ACC112 (cell line): ENCODE results near the gene NPAS2.

Experiments
- H2AFZ ChIP-seq: fragments of 200-600 bp; sonication (generic); one replicate; pipeline ENCODE4 v1.6.0; 2017; ENCODE audit warnings: antibody characterized with exemption, low read length; ENCODE audit not compliant: unreplicated experiment
- H3K27ac ChIP-seq: fragments of 200-600 bp; sonication (generic); 2 replicates; pipeline ENCODE4 v1.5.1; 2014; ENCODE audit warnings: low read depth, mild to moderate bottlenecking, antibody characterized with exemption, low read length, moderate library complexity
- H3K27me3 ChIP-seq: fragments of 200-600 bp; sonication (generic); 2 replicates; pipeline ENCODE4 v1.6.1; 2014; ENCODE audit warnings: mild to moderate bottlenecking, antibody characterized with exemption, low read length, moderate library complexity, mixed read lengths; ENCODE audit not compliant: insufficient read depth
- H3K36me3 ChIP-seq: fragments of 200-600 bp; sonication (generic); 2 replicates; pipeline ENCODE4 v1.6.1; 2016; ENCODE audit warnings: mild to moderate bottlenecking, antibody characterized with exemption, low read length, moderate library complexity, mixed read lengths; ENCODE audit not compliant: insufficient read depth
- H3K4me1 ChIP-seq: fragments of 200-600 bp; sonication (generic); one replicate; pipeline ENCODE4 v1.6.1; 2016; ENCODE audit warnings: low read length, mixed read lengths; ENCODE audit not compliant: insufficient read depth, unreplicated experiment, control insufficient read depth
- H3K4me3 ChIP-seq: fragments of 200-600 bp; sonication (generic); 2 replicates; pipeline ENCODE4 v1.5.1; 2014; ENCODE audit warnings: mild to moderate bottlenecking, low read depth, low read length
- H3K79me2 ChIP-seq: fragments of 200-600 bp; sonication (generic); one replicate; pipeline ENCODE4 v1.6.0; 2016; ENCODE audit warnings: low read length; ENCODE audit not compliant: control insufficient read depth, unreplicated experiment, insufficient read depth

NPAS2 gene

GRCh38 chr2:100940766-100941645 is 121.1 kb downstream of the NPAS2 start:
- H3K4me1 ChIP-seq: no peaks in the 10 kb centered on the region
- no peak overlapping the region for H2AFZ ChIP-seq
- no peaks in the 10 kb centered on the region for H3K36me3 ChIP-seq
- H3K27ac ChIP-seq: no peak overlapping the region
- no peaks in the 10 kb centered on the region for H3K27me3 ChIP-seq
- no peaks in the 10 kb centered on the region for H3K79me2 ChIP-seq
- no peak overlapping the region for H3K4me3 ChIP-seq

GRCh38 chr2:100941646-100942240 is 121.8 kb downstream of the NPAS2 start:
- H2AFZ ChIP-seq: no peak overlapping the region
- no peaks in the 10 kb centered on the region for H3K36me3 ChIP-seq
- H3K4me3 ChIP-seq: no peak overlapping the region
- no peak overlapping the region for H3K27ac ChIP-seq
- H3K79me2 ChIP-seq: no peaks in the 10 kb centered on the region
- H3K27me3 ChIP-seq: no peaks in the 10 kb centered on the region
- no peaks in the 10 kb centered on the region for H3K4me1 ChIP-seq

- H2AFZ ChIP-seq: no peak overlapping the region
- no peaks in the 10 kb centered on the region for H3K27me3 ChIP-seq
- no peak overlapping the region for H3K27ac ChIP-seq
- H3K4me3 ChIP-seq: no peak overlapping the region
- no peaks in the 10 kb centered on the region for H3K4me1 ChIP-seq
- no peaks in the 10 kb centered on the region for H3K36me3 ChIP-seq
- no peaks in the 10 kb centered on the region for H3K79me2 ChIP-seq
These were observed 124.9 kb downstream of the NPAS2 start for GRCh38 chr2:100944617-100945432.

GRCh38 chr2:100945433-100945740 is 125.4 kb downstream of the NPAS2 start:
- H2AFZ ChIP-seq: no peak overlapping the region
- no peaks in the 10 kb centered on the region for H3K4me1 ChIP-seq
- H3K36me3 ChIP-seq: no peaks in the 10 kb centered on the region
- H3K27ac ChIP-seq: no peak overlapping the region
- H3K27me3 ChIP-seq: no peaks in the 10 kb centered on the region
- no peaks in the 10 kb centered on the region for H3K79me2 ChIP-seq
- H3K4me3 ChIP-seq: no peak overlapping the region

GRCh38 chr2:100945930-100946607 is 126.1 kb downstream of the NPAS2 start:
- Histone ChIP-seq H3K79me2 (no peaks in the 10 kb centered on the region), H3K27ac (no peak overlapping the region), H3K4me1 (no peaks in the 10 kb centered on the region), H3K4me3 (no peak overlapping the region), H2AFZ (no peak overlapping the region), H3K27me3 (no peaks in the 10 kb centered on the region), H3K36me3 (no peaks in the 10 kb centered on the region)

GRCh38 chr2:100948942-100949811 is 129.2 kb downstream of the NPAS2 start:
- H3K27ac ChIP-seq: no peak overlapping the region
- H3K79me2 ChIP-seq: no peaks in the 10 kb centered on the region
- no peaks in the 10 kb centered on the region for H3K4me1 ChIP-seq
- no peaks in the 10 kb centered on the region for H3K27me3 ChIP-seq
- H3K36me3 ChIP-seq: no peaks in the 10 kb centered on the region
- no peak overlapping the region for H2AFZ ChIP-seq
- no peak overlapping the region for H3K4me3 ChIP-seq

GRCh38 chr2:100952512-100952911 is 132.6 kb downstream of the NPAS2 start:
- Histone ChIP-seq H3K27me3 (no peaks in the 10 kb centered on the region), H3K79me2 (no peaks in the 10 kb centered on the region), H3K4me3 (no peak overlapping the region)

GRCh38 chr2:100953406-100954043 is 133.6 kb downstream of the NPAS2 start:
- H3K79me2 ChIP-seq: no peaks in the 10 kb centered on the region
- no peak overlapping the region for H3K27ac ChIP-seq
- no peaks in the 10 kb centered on the region for H3K27me3 ChIP-seq

More at GRCh38 chr2:100952512-100952911, 132.6 kb downstream of the NPAS2 start:
- Histone ChIP-seq H3K4me1 (peaks cover 1% of the 10 kb centered on the region), H2AFZ (no peak overlapping the region), H3K27ac (no peak overlapping the region), H3K36me3 (no peaks in the 10 kb centered on the region)

GRCh38 chr2:100954044-100954420 is 134.1 kb downstream of the NPAS2 start:
- no peak overlapping the region for H3K4me3 ChIP-seq
- H3K4me1 ChIP-seq: peaks cover 11% of the 10 kb centered on the region
- no peaks in the 10 kb centered on the region for H3K36me3 ChIP-seq
- H2AFZ ChIP-seq: no peak overlapping the region
- no peaks in the 10 kb centered on the region for H3K27me3 ChIP-seq
- no peaks in the 10 kb centered on the region for H3K79me2 ChIP-seq
- no peak overlapping the region for H3K27ac ChIP-seq

More at GRCh38 chr2:100953406-100954043, 133.6 kb downstream of the NPAS2 start:
- Histone ChIP-seq H2AFZ (no peak overlapping the region), H3K4me1 (peaks cover 11% of the 10 kb centered on the region), H3K36me3 (no peaks in the 10 kb centered on the region), H3K4me3 (no peak overlapping the region)
